Heart left ventricle (tissue), 16 donors: ENCODE results near the gene ANO2. TPM values are rescaled to one million over a fixed set of nuclear protein-coding genes. Genes with fewer than 3 reads are reported as not detected.

Source experiments
- ATAC-seq, 4 donors: fragments of 200-7000 bp; cut with Tn5 transposase; one replicate each; pipeline ENCODE4 v1.9.1; 2020 to 2022; ENCODE audit warnings: moderate library complexity in 4 of 4, mild to moderate bottlenecking in 3 of 4, moderate number of reproducible peaks in 1 of 4
- DNase-seq, 5 donors: peaks; one replicate each; pipeline ENCODE4 v3.0.0-alpha.2; 2020
- H3K27ac ChIP-seq, 12 donors: fragments of 200-600 bp; sonication (generic) in 4 of 12; one replicate each; pipeline versions ENCODE4 v1.5.0 to v1.8.0; 2016 to 2022; ENCODE audit warnings: mild to moderate bottlenecking in 2 of 12
- H3K27me3 ChIP-seq, 9 donors: fragments of 200-600 bp; sonication (generic) in 2 of 9; one replicate each; pipeline versions ENCODE4 v1.5.1 to v1.8.0; 2016 to 2022; ENCODE audit warnings: mild to moderate bottlenecking in 3 of 9
- H3K36me3 ChIP-seq, 9 donors: fragments of 200-600 bp; sonication (generic) in 2 of 9; one replicate each; pipeline versions ENCODE4 v1.5.0 to v1.8.0; 2018 to 2022; ENCODE audit warnings: mild to moderate bottlenecking in 2 of 9
- H3K4me1 ChIP-seq, 12 donors: fragments of 200-600 bp; sonication (generic) in 4 of 12; one replicate each; pipeline versions ENCODE4 v1.5.0 to v1.8.0; 2016 to 2022; ENCODE audit warnings: mild to moderate bottlenecking in 3 of 12
- H3K4me3 ChIP-seq, 12 donors: fragments of 200-600 bp; sonication (generic) in 4 of 12; one replicate each; pipeline versions ENCODE4 v1.5.0 to v1.8.0; 2017 to 2022; ENCODE audit warnings: mild to moderate bottlenecking in 9 of 12, moderate library complexity in 4 of 12
- H3K9me3 ChIP-seq, 12 donors: fragments of 200-600 bp; sonication (generic) in 4 of 12; one replicate each; pipeline versions ENCODE4 v1.5.0 to v1.8.0; 2016 to 2022; ENCODE audit warnings: mild to moderate bottlenecking in 1 of 12
- CTCF ChIP-seq, 12 donors: fragments of 200-600 bp; sonication (generic) in 4 of 12; IDR thresholded peaks; one replicate each; pipeline versions ENCODE4 v1.5.0 to v1.8.0; 2018 to 2022; ENCODE audit warnings: antibody characterized with exemption in 12 of 12, mild to moderate bottlenecking in 5 of 12
- POLR2A ChIP-seq, 2 donors: fragments of 450-650 bp; IDR thresholded peaks; one replicate each; pipeline ENCODE4 v1.6.1; 2017; ENCODE audit warnings: antibody characterized with exemption in 2 of 2, mild to moderate bottlenecking in 2 of 2, moderate library complexity in 2 of 2
- WGBS, 4 donors: extraction: QIAGEN DNeasy Blood & Tissue Kit in 2 of 4; methylation state at CpG; one replicate each; pipeline versions ENCODE4 v1.1.5 to v1.1.7; 2013 to 2018; 5-methylcytosine and 5-hydroxymethylcytosine counted together
- intact Hi-C, 10 donors: fragments of 100-400 bp; cut with DNase I; formaldehyde crosslinking; loops; one replicate each; pipeline versions ENCODE4 v1.11.1 to v1.14.2; 2022
- polyA plus RNA-seq, 2 donors: library from polyadenylated mRNA; stranded (reverse); fragments of 200-250 nt; gene quantifications; one replicate each; pipeline ENCODE4 v1.2.3, GENCODE V29; 2013
- total RNA-seq, 9 donors: library from RNA; depleted of rRNA in 2 of 9; stranded (reverse); fragments of >200 nt in 2 of 9; fragmentation: NEBNext Ultra II Directional in 3 of 9; extraction: Animal tissue kit (Norgen Biotek cat#: 25700) in 3 of 9; gene quantifications; one replicate each; pipeline versions ENCODE4 v1.1.0 to v1.2.4, GENCODE V29; 2016 to 2023
- donor health status: ischemic (EF 13 %, LVEDD 7.1; RV severe dilation, severe dysfunction).
- donor health status: healthy with polysubstance abuse.
- donor health status: DM: no; HTN: yes; CAD: no.
- donor health status: DM: no; HTN: no; CAD: no.
- donor health status: ischemic (EF 25% LVEDD 6.9; RV normal size, moderate dysfunction).
- donor health status: ischemic (EF 25% LVEDD 5.7; RV mildly dilated, moderate dysfunction).
- donor health status: healthy.
- donor health status: DM: yes; HTN: yes; CAD: no.
- donor health status: ischemic (EF 35%, LVEDD 5.7; RV mildly dilated, moderate dysfunction).
- donor health status: nonischemic (EF 11% LVEDD 7.7; RV severe dilation, severe dysfunction).
- donor health status: DM: yes; HTN: yes; CAD: no.
- donor health status: PGD.
- donor health status: ischemic (EF 29% LVEDD 5.4; RV normal size, mild dysfunction).
- donor health status: nonischemic (EF 23%, LVEDD 6.1; RV moderate dilation, normal function).

The ANO2 gene
- total and polyA plus RNA-seq, 11 donors: 3.4 to 19.4 (median 9.4) TPM

GRCh38 chr12:5758347-5758746, 186.7 kb downstream of the ANO2 start:
- peaks cover 0 to 4% (median 0%) of the 10 kb centered on the region in 9 donors for H3K27me3 ChIP-seq
- WGBS, 4 donors: 85 to 93% (median 86%) methylated on average over 3 of the region's 3 CpGs
- no peak overlapping the region for H3K27ac ChIP-seq
- intact Hi-C loops: no loop called here
- DNase-seq: no peak
- TF ChIP-seq POLR2A (IDR thresholded peaks at IDR 0.05) (no peak), CTCF (IDR thresholded peaks at IDR 0.05) (no peak)
- no peak overlapping the region for H3K4me3 ChIP-seq
- ATAC-seq: no peak
- H3K4me1 ChIP-seq: no peaks in the 10 kb centered on the region
- no peaks in the 10 kb centered on the region for H3K36me3 ChIP-seq
- H3K9me3 ChIP-seq: peaks cover 0 to 14% (median 0%) of the 10 kb centered on the region in 12 donors

GRCh38 chr12:5756338-5756842, 188.7 kb downstream of the ANO2 start:
- Histone ChIP-seq H3K4me3 (no peak overlapping the region), H3K9me3 (peaks cover 0 to 14% (median 0%) of the 10 kb centered on the region in 12 donors), H3K27ac (no peak overlapping the region), H3K27me3 (peaks cover 0 to 4% (median 0%) of the 10 kb centered on the region in 9 donors), H3K36me3 (no peaks in the 10 kb centered on the region), H3K4me1 (no peaks in the 10 kb centered on the region)
- WGBS, 4 donors: 86 to 98% (median 94%) methylated on average over 4 to 5 of the region's 5 CpGs
- intact Hi-C loops: no loop called here
- TF ChIP-seq POLR2A (IDR thresholded peaks at IDR 0.05): no peak
- no peak for TF ChIP-seq CTCF (IDR thresholded peaks at IDR 0.05)
- no peak for DNase-seq
- ATAC-seq: no peak

- H3K4me1 ChIP-seq: peaks cover 0 to 13% (median 5%) of the 10 kb centered on the region in 12 donors
- intact Hi-C loops: loop anchor here in 3 of 10 donors (5.0 kb wide), 2 partner anchors 44 to 49 kb away; no protein-coding TSS in a partner anchor
- no peak for TF ChIP-seq POLR2A (IDR thresholded peaks at IDR 0.05)
- TF ChIP-seq CTCF (IDR thresholded peaks at IDR 0.05): no peak
- no peaks in the 10 kb centered on the region for H3K9me3 ChIP-seq
- H3K36me3 ChIP-seq: peaks cover 0 to 2% (median 0%) of the 10 kb centered on the region in 9 donors
- no peak overlapping the region for H3K4me3 ChIP-seq
- WGBS, 4 donors: 86 to 89% (median 88%) methylated on average over 11 to 12 of the region's 12 CpGs
- no peak for DNase-seq
- H3K27me3 ChIP-seq: no peaks in the 10 kb centered on the region
- ATAC-seq: no peak
- H3K27ac ChIP-seq: no peak overlapping the region
These were observed 197.0 kb downstream of the ANO2 start for GRCh38 chr12:5748027-5748426.

GRCh38 chr12:5746917-5747316, 198.1 kb downstream of the ANO2 start:
- TF ChIP-seq POLR2A (IDR thresholded peaks at IDR 0.05) (no peak), CTCF (IDR thresholded peaks at IDR 0.05) (no peak)
- Histone ChIP-seq H3K36me3 (peaks cover 0 to 2% (median 0%) of the 10 kb centered on the region in 9 donors), H3K27ac (no peak overlapping the region), H3K4me3 (no peak overlapping the region), H3K27me3 (no peaks in the 10 kb centered on the region), H3K9me3 (no peaks in the 10 kb centered on the region), H3K4me1 (peaks cover 0 to 16% (median 7%) of the 10 kb centered on the region in 12 donors)
- ATAC-seq: no peak
- intact Hi-C loops: loop anchor here in 3 of 10 donors (5.0 kb wide), 2 partner anchors 45 to 50 kb away; no protein-coding TSS in a partner anchor
- DNase-seq: no peak
- 91 to 95% (median 93%) methylated on average over 6 of the region's 6 CpGs for WGBS, 4 donors
